Measurements from ENCODE around the gene ZNF408. TPM values are rescaled to one million over a fixed set of nuclear protein-coding genes. Genes with fewer than 3 reads are reported as not detected.

The ZNF408 gene
- total RNA-seq, 1 experiment from 2014 or later, result 15.2 TPM

DNA sequence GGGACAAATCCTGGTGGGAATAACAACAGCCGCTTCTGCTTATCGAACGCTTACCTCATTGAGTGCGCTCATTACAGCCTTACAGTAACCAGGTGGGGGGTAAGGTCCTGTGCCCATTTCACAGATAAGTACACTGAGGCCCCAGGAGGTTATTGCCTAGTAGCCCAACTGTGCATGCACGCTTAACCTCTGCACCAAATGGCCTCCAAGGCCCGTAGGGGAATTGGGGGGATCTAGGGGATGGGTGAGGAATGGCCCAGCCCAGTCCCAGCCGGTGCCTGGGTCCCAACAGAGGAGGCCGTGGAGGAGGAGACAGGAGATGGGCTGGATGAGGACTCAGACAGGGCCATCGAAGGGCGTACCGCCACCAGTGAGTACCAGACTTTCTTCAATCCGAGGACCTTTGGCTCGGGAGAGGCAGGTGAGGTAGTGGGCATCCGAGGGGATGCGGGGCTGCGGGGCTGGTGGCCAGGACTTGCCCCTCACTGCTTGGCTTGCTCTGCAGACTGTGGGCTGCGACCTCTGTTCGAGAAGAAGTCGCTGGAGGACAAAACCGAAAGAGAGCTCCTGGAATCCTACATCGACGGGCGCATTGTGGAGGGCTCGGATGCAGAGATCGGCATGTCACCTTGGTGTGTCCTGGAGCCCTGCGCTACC is 25.5 kb downstream of the ZNF408 start (continued):
- TF ChIP-seq, protein P1, sequence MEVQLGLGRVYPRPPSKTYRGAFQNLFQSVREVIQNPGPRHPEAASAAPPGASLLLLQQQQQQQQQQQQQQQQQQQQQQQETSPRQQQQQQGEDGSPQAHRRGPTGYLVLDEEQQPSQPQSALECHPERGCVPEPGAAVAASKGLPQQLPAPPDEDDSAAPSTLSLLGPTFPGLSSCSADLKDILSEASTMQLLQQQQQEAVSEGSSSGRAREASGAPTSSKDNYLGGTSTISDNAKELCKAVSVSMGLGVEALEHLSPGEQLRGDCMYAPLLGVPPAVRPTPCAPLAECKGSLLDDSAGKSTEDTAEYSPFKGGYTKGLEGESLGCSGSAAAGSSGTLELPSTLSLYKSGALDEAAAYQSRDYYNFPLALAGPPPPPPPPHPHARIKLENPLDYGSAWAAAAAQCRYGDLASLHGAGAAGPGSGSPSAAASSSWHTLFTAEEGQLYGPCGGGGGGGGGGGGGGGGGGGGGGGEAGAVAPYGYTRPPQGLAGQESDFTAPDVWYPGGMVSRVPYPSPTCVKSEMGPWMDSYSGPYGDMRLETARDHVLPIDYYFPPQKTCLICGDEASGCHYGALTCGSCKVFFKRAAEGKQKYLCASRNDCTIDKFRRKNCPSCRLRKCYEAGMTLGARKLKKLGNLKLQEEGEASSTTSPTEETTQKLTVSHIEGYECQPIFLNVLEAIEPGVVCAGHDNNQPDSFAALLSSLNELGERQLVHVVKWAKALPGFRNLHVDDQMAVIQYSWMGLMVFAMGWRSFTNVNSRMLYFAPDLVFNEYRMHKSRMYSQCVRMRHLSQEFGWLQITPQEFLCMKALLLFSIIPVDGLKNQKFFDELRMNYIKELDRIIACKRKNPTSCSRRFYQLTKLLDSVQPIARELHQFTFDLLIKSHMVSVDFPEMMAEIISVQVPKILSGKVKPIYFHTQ (CRISPR knock-in tag; IDR thresholded peaks at IDR 0.05), result no peak

DNA sequence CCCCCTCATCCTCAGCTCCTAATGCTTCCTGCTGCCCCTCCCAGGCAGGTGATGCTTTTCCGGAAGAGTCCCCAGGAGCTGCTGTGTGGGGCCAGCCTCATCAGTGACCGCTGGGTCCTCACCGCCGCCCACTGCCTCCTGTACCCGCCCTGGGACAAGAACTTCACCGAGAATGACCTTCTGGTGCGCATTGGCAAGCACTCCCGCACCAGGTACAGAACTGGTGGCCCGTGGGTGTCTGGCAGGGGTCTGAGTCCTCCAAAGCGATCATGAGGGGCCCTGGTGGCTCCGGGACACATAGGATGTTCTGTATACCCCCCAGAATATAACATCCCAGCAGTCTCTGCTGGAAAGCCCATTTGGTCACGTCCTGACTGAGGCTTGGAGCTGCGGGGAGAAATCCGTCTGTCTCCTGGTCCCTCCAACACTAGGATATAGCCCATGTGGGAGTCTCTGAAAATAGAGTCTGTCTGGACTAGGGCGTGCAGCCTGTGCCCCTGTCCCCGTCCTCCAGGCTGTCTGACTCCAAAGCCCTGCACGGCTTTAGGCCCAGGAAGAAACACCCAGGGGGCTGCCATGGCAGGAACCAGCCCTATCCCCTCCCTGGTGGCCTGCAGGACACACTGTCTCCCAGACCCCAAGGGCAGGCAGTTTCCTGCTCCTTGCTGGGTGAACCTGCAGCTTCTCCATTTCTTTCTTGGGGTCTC is 27.3 kb downstream of the ZNF408 start:
- DNase-seq (ENCODE audit: low spot score), result no peak
- Mint-ChIP-seq H3K4me1 (peaks cover 10% of the 10 kb centered on the region), H3K27ac (no peak overlapping the region), H3K27me3 (ENCODE audit: low read depth) (no peaks in the 10 kb centered on the region), H3K4me3 (no peak overlapping the region), H3K36me3 (no peaks in the 10 kb centered on the region), H3K9me3 (no peaks in the 10 kb centered on the region)
- ChIA-PET POLR2A (no interaction called here), CTCF (no interaction called here)
- no peak for ATAC-seq
- TF ChIP-seq ZBTB21 (CRISPR knock-in tag; IDR thresholded peaks at IDR 0.05; ENCODE audit: borderline replicate concordance), result no peak
- TF ChIP-seq FOXJ3 (CRISPR knock-in tag; IDR thresholded peaks at IDR 0.05; ENCODE audit: borderline replicate concordance), result no peak
- TF ChIP-seq ATF1 (CRISPR knock-in tag; IDR thresholded peaks at IDR 0.05), result no peak
- no peak for TF ChIP-seq GRHL2 (CRISPR knock-in tag; IDR thresholded peaks at IDR 0.05; ENCODE audit: insufficient replicate concordance, severe bottlenecking)
- TF ChIP-seq, protein P2, sequence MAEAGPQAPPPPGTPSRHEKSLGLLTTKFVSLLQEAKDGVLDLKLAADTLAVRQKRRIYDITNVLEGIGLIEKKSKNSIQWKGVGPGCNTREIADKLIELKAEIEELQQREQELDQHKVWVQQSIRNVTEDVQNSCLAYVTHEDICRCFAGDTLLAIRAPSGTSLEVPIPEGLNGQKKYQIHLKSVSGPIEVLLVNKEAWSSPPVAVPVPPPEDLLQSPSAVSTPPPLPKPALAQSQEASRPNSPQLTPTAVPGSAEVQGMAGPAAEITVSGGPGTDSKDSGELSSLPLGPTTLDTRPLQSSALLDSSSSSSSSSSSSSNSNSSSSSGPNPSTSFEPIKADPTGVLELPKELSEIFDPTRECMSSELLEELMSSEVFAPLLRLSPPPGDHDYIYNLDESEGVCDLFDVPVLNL (CRISPR knock-in tag; IDR thresholded peaks at IDR 0.05; ENCODE audit: borderline replicate concordance, low read depth), result no peak
- no peak for TF ChIP-seq RORB (CRISPR knock-in tag; IDR thresholded peaks at IDR 0.05)
- no peak for TF ChIP-seq JUN (CRISPR knock-in tag; IDR thresholded peaks at IDR 0.05)
- TF ChIP-seq FOXP1 (CRISPR knock-in tag; IDR thresholded peaks at IDR 0.05; ENCODE audit: borderline replicate concordance), result no peak
- no peak for TF ChIP-seq GTF2I (CRISPR knock-in tag; conservative IDR thresholded peaks at IDR 0.05)
- no peak for TF ChIP-seq NFATC4 (CRISPR knock-in tag; IDR thresholded peaks at IDR 0.05)
- TF ChIP-seq, protein P3, sequence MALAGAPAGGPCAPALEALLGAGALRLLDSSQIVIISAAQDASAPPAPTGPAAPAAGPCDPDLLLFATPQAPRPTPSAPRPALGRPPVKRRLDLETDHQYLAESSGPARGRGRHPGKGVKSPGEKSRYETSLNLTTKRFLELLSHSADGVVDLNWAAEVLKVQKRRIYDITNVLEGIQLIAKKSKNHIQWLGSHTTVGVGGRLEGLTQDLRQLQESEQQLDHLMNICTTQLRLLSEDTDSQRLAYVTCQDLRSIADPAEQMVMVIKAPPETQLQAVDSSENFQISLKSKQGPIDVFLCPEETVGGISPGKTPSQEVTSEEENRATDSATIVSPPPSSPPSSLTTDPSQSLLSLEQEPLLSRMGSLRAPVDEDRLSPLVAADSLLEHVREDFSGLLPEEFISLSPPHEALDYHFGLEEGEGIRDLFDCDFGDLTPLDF (CRISPR knock-in tag; IDR thresholded peaks at IDR 0.05), result no peak
- TF ChIP-seq, protein P4, sequence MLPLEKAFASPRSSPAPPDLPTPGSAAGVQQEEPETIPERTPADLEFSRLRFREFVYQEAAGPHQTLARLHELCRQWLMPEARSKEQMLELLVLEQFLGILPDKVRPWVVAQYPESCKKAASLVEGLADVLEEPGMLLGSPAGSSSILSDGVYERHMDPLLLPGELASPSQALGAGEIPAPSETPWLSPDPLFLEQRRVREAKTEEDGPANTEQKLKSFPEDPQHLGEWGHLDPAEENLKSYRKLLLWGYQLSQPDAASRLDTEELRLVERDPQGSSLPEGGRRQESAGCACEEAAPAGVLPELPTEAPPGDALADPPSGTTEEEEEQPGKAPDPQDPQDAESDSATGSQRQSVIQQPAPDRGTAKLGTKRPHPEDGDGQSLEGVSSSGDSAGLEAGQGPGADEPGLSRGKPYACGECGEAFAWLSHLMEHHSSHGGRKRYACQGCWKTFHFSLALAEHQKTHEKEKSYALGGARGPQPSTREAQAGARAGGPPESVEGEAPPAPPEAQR (CRISPR knock-in tag; IDR thresholded peaks at IDR 0.05), result no peak

DNA sequence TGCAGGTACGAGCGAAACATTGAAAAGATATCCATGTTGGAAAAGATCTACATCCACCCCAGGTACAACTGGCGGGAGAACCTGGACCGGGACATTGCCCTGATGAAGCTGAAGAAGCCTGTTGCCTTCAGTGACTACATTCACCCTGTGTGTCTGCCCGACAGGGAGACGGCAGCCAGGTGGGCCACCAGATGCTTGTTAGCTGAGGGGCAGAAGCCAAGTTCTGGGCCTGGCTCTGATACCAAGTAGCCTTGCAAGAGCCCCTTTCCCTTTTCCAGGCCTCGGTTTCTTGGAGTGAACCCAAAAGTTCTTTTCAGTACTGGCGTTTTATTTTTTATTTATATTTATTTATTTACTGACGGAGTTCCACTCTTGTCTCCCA is 27.8 kb downstream of the ZNF408 start:
- no peak for ATAC-seq
- TF ChIP-seq, protein P5, sequence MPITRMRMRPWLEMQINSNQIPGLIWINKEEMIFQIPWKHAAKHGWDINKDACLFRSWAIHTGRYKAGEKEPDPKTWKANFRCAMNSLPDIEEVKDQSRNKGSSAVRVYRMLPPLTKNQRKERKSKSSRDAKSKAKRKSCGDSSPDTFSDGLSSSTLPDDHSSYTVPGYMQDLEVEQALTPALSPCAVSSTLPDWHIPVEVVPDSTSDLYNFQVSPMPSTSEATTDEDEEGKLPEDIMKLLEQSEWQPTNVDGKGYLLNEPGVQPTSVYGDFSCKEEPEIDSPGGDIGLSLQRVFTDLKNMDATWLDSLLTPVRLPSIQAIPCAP (CRISPR knock-in tag; IDR thresholded peaks at IDR 0.05), result no peak
- TF ChIP-seq ZNF121 (CRISPR knock-in tag; IDR thresholded peaks at IDR 0.05) (no peak), MYBL2 (CRISPR knock-in tag; IDR thresholded peaks at IDR 0.05) (no peak), ZNF416 (CRISPR knock-in tag; IDR thresholded peaks at IDR 0.05) (no peak), CBFB (CRISPR knock-in tag; IDR thresholded peaks at IDR 0.05; ENCODE audit: low read depth) (no peak)
- TF ChIP-seq, protein P6, sequence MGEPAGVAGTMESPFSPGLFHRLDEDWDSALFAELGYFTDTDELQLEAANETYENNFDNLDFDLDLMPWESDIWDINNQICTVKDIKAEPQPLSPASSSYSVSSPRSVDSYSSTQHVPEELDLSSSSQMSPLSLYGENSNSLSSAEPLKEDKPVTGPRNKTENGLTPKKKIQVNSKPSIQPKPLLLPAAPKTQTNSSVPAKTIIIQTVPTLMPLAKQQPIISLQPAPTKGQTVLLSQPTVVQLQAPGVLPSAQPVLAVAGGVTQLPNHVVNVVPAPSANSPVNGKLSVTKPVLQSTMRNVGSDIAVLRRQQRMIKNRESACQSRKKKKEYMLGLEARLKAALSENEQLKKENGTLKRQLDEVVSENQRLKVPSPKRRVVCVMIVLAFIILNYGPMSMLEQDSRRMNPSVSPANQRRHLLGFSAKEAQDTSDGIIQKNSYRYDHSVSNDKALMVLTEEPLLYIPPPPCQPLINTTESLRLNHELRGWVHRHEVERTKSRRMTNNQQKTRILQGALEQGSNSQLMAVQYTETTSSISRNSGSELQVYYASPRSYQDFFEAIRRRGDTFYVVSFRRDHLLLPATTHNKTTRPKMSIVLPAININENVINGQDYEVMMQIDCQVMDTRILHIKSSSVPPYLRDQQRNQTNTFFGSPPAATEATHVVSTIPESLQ (CRISPR knock-in tag; IDR thresholded peaks at IDR 0.05), result no peak
- Mint-ChIP-seq H3K36me3 (no peaks in the 10 kb centered on the region), H3K27ac (no peak overlapping the region), H3K9me3 (no peaks in the 10 kb centered on the region), H3K4me3 (no peak overlapping the region), H3K4me1 (peaks cover 10% of the 10 kb centered on the region), H3K27me3 (ENCODE audit: low read depth) (no peaks in the 10 kb centered on the region)
- ChIA-PET CTCF (no interaction called here), POLR2A (no interaction called here)
- no peak for DNase-seq (ENCODE audit: low spot score)
